Kidney tubule cell (primary cell): ENCODE results near the gene NUMB.

Experiments used
- DNase-seq: peaks from one replicate; pipeline ENCODE4 v3.0.0-alpha.2; 2018; ENCODE audit warnings: low spot score

Gene NUMB

DNA sequence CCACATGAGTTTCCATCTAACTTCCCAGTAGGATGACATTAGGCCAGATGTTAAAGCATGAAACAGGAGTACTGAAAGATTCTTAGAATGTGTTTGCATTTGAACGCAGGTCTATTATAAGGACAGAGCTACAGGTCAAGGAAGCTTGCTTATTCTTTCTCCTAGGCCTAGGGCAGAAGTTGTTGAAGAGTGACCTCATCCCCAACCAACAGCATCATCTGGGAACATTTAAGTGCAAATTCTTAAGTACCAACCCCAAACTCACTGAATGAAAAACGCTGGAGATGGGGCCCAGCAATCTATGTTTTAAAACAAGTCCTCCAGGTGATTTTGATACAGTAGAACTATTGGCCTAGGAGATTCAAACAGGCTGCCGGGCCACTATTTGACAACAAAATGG is 168.6 kb downstream of the NUMB start:
- no peak for DNase-seq

DNA sequence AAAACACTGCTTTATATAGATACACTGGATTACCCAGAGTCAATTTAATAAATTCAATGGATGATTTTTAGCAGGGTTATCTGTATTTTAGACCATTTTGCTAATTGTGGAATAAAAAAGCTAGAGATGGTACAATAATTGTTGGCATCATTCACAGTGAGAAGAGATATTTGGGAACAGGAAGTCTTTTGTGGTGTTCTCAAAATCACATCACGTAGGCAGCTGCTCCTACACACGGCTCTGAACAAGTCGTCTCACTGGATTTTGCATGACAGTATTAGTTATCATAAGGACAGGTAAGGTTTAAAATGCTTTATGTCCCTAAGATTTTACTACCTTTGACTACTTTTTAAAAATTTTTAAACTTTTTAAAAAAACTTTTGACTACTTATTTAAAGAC is 169.0 kb downstream of the NUMB start:
- DNase-seq, result no peak

DNA sequence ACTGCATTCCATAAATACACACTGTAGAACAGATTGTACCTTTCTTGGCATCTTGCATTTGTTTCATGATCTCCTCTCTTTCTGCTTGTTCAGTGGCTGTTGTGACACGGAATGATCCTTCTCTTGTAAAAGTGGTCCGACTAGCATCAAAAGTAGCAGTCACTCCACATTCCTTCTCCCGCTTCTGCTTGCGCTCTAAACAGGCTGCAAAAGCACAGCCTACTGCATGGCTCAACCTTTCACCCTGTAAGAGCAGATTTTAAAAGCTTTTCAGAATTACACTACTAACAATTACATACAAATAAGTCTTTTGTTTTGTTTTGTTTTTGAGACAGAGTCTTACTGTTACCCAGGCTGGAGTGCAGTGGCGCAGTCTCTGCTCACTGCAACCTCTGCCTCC is 171.3 kb downstream of the NUMB start:
- no peak for DNase-seq

DNA sequence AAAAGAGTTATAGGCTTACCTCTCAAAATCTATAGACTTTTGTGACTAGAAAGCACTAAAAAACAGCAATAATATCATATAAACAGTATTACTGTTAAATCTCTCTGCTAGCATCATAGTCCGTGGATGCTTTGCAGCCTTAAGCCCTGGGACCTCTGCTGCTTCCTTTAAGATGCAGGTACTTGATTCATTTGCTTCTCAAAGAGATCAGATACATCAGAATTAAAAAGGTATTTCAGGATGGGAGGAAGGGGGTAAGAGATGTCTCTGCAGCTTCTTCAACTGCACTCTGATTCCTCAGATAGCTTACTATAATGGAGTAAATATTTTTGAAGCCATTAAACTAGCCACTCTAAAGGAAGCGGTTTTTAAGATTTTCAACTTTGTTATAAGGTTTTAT is 171.7 kb downstream of the NUMB start:
- DNase-seq, result no peak

DNA sequence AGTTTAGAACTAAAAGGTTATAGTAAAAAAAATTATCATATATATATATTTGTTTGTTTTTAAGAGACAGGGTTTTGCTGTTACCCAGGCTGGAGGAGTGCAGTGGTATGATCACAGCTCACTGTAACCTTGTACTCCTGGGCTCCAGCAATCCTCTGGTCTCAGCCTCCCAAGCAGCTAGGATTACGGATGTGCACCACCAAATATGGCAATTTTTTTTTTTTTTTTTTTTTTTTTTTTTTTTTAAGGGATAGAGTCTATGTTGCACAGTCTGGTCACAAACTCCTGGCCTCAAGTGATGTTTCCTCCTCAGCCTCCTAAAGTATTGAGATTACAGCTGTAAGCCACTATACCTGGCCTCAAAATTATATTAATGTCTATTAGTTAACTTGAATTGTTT is 172.4 kb downstream of the NUMB start:
- no peak for DNase-seq

DNA sequence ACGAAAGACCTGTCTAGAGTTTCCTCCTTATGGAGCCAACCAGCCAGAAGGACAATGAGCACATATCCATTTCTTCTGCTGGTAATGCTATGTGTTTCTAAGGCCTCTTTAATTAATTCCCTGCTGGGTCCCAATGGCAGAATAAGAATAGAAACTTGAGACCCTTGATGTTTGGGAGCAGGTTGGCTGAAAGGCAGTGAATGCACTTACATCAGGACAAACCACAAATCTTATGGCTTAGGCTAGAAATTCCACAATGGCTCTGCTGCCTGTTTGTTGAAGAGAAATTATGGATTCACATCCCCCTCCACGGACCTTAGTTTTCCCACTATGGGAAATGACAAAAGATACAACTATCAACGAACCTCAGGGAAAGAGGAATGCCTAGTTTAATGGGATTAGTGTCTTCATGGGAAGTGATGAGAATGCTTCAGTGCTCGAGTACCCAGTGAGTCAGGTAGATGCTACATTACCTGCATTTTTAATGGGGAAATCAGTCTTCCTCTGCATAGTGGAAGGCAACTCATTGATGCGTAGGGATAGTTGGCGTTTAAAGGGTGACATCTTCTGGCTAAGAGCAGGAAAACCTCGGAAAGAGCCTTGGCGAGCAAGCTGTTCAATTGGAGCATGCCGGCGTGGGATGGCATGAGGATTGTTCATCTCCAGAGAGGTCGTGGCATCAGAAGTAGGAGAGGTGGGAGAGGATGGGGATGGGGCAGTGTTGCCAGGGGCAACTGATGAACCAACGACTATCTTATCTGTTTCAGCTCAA is 174.6 kb downstream of the NUMB start:
- peak; percentile 83 for DNase-seq

DNA sequence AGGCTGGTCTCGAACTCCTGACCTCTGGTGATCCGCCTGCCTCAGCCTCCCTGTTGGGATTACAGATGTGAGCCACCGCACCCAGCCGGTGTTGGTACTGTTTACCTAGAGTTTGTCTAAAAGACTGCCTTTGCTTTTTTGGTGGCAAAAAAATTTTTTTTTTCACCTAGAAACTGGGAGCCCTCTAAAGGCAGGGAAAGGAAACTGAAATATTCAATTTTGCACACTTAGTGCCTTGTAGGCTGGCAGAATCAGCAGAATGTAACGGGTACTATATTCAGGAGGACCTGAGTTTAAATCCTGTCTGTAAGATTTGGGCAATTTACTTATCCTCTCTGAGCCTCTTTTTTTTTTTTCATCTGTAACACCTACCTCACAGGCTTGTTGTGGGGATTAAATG is 177.4 kb downstream of the NUMB start:
- no peak for DNase-seq

DNA sequence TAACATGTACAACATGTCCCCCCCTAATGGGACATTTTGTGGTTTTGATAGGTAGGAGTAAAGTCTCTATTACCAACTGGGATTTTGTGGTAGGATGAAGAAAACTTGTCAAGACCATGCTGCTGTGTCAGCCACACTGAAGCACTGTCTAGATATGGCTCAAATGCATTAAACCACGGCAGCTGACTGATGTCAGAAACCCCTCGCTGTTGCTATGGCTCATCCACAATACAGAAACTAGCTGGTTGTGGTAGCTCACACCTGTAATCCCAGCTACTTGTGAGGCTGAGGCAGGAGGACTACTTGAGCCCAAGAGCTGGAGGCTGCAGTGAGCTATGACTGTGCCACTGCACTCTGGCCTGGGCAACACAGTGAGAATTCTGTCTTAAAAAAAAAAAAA is 181.0 kb downstream of the NUMB start:
- DNase-seq, result no peak

DNA sequence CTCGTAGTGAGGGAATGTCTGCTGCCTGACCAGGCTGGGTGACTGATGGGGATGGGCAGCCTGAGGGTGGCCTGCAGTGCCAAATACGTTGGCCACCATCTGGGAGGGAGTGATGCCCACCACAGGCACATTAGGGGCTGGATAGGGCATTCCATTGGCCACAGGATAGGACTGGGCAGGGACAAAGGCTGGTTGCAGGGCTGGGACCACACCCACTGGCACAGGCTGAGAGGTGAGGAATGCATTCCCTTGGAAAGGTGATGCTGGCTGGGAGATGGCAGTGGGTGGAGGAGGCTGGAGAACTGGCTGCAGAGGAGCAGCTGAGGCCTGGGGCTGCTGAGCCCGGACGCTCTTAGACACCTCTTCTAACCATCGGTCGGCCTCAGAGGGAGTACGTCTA is 181.5 kb downstream of the NUMB start:
- no peak for DNase-seq

DNA sequence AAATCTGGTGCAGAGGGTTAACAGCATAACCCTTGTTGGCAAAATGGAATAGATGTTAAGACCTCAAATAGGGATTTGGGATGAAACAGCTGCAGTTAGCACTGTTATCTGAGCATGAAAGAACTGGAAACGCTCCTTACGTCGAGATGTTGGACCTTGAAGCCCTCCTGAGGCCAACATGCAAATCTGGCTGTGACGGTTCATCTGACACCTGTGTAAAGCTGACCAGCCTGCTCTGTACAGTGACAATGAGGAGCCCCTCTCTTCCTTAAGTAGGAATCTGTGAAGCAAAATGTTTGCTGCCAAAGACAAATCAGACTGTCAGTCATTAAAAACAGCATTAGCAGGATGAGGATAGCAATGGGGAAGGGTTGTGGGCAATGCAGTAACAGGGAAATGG is 184.5 kb downstream of the NUMB start:
- no peak for DNase-seq

DNA sequence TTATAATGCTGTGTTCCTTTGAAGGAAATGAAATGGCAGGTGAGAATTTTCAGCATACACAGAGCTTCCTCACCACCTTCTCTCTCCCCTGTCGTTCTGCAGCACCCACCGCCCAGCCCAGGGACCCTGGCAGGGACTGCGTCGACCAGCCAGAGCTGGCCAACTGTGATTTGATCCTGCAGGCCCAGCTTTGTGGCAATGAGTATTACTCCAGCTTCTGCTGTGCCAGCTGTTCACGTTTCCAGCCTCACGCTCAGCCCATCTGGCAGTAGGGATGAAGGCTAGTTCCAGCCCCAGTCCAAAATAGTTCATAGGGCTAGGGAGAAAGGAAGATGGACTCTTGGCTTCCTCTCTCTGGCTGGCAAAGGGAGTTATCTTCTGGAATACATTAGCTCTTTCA is 186.0 kb downstream of the NUMB start:
- no peak for DNase-seq

DNA sequence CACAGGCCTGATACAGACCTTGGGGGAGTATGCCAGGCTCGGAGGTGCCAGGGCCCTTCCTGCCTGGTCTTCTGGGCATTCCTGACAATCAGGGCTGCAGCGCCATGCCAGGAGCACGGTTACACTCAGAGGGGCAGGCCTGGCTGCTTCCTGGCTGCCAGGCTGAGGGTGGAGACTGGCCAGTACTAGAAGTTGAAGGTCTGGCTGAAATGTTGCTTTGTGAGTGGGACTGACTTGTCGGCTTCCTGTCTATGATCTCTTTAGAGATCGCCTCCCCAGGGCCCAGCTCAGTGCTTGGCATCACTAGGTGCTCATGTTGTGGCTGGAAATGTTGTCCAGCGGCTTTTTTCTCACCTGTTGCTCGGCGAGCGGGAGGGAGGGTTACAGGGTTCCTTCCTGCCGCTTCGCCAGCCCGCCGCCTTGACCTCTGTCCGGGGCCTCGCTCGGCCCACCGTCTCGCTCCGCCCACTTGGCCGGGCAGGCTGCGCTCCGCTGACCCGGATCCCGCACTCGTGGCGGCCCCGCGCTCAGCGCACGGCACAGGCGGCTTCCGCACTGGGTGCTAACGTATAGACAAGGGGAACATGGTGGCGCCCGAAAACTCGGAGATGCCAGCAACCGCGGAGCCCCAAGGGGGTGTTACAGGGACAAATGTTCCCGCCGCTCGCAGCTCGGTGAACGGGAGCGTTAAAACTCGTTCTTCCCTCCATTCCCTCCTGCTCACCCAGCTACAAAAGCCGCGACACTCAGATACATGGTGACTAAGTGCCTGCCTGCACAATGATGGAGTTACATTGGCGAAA is 188.4 kb downstream of the NUMB start:
- DNase-seq, result peak; percentile 75

DNA sequence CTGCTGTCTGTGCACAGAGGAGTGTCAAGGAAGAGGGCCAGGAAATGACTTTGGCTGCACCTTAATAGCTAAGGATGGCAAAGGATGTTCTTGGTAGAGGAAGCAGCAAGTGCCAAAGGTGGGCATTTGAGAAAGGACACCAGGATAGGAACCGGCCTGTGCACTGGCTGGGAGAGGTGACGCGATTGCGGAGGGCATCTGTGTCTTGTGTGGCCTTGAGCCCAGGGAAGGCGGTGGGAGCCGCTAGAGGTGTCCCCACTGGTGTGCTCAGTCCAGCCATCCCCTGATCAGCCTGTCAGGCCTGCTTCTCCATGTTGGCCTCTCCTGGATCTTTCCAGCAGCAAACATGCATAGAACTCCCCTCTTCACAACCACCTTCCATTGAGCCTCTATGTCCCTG is 190.9 kb downstream of the NUMB start:
- DNase-seq, result no peak

DNA sequence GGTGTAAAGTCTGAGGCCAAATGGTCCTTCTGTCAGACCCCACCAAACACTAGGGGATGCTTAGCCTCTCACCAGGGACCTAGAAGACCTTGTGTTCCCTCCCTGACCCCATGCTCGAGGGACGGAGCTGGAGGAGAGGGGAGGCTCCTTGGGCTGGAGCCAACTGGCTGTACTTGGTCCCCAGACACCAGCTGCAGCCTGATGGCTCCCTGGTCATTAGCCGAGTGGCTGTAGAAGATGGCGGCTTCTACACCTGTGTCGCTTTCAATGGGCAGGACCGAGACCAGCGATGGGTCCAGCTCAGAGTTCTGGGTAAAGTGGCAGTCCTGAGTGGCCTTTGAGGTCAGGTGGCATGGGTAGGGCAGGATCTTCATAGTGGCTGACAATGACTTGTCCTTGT is 192.0 kb downstream of the NUMB start:
- no peak for DNase-seq

DNA sequence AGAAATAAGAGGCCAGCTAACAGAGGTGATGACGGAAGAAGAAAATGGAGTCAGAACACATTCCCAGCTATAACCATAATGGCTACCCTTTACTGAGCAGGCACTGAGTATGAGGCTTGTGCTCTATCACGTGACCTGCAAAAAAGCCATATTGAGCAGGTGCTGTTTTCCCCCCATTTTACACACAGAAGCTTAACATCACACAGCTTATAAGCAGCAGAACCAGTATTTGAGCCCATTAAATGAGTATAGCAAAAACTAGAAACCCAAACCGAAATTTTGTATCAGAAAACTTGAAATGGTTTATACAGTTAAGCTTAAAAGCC is 192.7 kb downstream of the NUMB start:
- DNase-seq, result no peak

DNA sequence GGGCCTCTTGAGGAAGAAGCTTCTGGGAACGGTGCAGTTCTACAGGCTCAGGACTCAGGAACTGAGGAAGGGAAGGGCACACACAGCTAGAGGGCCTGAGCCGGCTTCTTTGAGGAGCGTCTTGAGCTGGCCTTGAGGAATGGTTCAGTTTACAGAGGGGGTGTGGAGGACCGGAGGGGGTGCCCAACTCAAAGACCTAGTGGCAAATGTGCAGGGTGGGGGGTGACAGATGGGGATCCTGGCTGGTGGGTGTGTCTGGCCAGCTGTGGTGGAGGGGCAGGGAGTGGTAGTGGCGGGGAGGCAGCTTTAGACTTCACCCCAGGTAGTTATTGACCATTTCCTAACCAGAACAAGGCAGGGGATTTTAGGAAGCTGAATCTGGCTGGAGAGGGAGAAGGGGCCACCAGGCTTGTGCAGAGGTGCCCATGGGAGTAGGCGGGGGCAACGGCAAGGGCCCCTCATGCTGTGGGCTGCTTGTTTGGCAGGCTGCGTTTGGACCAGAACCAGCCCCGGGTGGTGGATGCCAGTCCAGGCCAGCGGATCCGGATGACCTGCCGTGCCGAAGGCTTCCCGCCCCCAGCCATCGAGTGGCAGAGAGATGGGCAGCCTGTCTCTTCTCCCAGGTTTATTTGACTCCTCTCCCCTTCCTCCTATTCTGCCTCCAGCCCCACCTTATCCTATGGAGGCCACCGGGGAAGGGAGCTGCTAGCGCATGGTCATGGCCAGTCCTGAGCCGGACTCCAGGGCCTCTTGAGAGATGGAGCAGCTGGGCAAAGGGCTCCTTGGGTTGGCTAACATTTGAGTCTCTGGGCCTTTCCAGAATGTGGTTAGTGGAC is 193.2 kb downstream of the NUMB start:
- DNase-seq, result no peak

DNA sequence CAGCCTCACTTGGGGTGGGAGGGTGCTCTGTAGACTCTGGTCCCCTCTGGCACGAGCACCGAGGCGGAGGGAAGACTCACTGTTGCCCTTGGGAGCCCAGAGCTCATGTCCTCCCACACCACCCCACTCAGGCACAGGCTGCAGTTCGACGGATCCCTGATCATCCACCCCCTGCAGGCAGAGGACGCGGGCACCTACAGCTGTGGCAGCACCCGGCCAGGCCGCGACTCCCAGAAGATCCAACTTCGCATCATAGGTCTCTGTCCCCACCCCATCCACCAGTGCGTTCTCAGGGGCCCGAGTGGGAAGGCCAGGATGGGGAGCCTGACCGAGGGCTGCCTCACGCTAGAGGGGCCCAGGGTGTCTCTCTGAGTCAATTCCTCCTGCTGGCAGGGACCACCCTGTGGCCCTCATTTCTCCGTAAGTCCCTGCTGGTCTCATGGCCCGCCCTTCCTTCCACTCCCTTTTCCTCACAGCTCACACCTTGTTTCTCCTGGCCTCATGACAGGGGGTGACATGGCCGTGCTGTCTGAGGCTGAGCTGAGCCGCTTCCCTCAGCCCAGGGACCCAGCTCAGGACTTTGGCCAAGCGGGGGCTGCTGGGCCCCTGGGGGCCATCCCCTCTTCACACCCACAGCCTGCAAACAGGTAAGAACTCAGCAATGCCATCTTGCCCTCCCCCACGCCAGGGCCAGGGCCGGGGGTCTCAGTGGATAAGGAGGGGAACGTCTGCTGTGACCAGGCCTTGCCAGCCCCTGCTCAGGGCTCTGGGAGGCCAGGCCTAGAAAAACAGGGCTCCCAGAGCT is 194.1 kb downstream of the NUMB start:
- DNase-seq, result no peak

DNA sequence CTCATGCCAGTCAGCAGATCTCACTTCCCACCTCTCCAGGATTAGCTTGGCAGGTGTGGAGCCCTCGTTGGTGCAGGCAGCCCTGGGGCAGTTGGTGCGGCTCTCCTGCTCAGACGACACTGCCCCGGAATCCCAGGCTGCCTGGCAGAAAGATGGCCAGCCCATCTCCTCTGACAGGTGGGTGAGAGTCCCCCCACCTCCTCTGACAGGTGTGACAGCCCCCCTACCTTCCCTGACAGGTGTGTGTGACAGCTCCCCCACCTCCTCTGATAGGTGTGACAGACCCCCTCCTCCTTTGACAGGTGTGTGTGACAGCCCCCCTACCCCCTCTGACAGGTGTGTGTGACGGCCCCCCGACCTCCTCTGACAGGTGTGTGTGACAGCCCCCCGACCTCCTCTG is 194.7 kb downstream of the NUMB start:
- no peak for DNase-seq

DNA sequence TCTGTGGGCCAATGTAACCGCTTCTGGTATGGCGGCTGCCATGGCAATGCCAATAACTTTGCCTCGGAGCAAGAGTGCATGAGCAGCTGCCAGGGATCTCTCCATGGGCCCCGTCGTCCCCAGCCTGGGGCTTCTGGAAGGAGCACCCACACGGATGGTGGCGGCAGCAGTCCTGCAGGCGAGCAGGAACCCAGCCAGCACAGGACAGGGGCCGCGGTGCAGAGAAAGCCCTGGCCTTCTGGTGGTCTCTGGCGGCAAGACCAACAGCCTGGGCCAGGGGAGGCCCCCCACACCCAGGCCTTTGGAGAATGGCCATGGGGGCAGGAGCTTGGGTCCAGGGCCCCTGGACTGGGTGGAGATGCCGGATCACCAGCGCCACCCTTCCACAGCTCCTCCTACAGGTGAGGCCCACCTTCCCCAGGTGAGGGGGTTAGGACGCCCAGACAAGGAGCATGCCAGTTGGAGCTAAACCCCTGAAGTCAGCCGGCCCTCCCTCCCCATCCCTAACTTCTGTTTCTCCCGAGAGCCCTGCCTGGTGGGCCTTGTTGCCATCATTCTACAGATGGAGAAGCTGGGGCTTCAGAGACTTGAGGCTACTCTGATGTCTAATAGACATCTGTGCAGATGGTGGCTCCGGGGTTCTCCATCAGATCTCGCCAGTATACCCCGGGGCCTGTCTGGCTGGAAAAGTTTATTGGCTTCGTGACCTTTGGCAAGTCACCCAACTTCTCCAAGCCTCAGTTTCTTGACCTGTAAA is 195.7 kb downstream of the NUMB start:
- no peak for DNase-seq

DNA sequence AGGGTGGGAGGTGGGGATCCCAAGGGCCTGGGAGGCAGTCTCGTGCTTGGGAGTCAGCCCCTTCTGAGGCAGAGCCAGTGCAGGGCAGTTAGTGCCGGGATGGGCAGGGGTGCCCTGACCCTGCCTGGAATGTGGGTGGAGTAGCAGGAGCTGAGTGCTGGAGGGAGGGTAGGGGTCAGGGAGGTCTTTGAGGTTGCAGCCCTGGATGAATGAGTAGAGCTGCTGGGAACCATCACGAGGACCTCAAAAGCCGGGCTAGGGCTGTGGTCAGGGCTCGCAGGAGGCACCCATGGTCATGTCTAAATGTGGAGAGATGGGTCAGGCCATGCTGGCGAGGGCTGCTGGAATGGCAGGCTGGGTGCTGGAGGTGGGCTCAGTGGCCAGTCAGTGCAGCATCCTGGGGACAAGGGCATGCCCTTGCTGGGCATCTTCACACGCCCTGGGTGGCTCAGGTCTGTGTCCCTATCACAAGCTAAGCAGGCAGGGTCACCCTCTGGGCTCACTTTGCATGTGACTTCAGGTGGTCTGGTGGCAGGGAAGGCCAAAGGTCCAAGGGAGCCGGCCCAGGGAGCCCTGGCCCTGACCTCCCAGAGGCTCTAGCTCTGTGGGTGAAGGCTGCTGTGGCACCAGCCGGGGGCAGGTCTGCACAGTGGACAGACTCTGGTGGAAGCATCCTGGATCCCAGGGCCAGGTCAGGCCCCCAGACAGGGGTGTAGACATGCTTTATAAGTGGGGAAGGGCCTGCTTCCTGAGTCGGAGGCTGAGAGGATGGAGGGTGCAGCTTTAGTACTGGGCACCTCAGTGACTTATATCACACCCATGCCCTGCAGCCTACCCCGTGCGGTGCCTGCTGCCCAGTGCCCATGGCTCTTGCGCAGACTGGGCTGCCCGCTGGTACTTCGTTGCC is 196.6 kb downstream of the NUMB start:
- DNase-seq, result no peak
